H9 (cell line): ENCODE measurements around the gene ADGRL3. TPM values are rescaled to one million over a fixed set of nuclear protein-coding genes. Genes with fewer than 3 reads are reported as not detected.

Source experiments
- DNase-seq: peaks from one replicate; pipeline ENCODE4 v3.0.0-alpha.2; 2017
- H2AFZ ChIP-seq: one replicate; pipeline ENCODE4 v1.6.1; 2013; ENCODE audit warnings: mild to moderate bottlenecking, low read length, control low read depth, moderate library complexity
- H2AK5ac ChIP-seq: 2 replicates; pipeline ENCODE4 v1.6.1; 2013; ENCODE audit warnings: low read length, control low read depth, mixed read lengths; ENCODE audit not compliant: insufficient read length
- H2BK120ac ChIP-seq: one replicate; pipeline ENCODE4 v1.6.1; 2013; ENCODE audit warnings: low read depth, mild to moderate bottlenecking, low read length, control low read depth, inconsistent platforms; ENCODE audit not compliant: poor library complexity, severe bottlenecking
- H2BK12ac ChIP-seq: 2 replicates; pipeline ENCODE4 v1.6.1; 2013; ENCODE audit warnings: low read length, control low read depth, mixed read lengths, low read depth; ENCODE audit not compliant: insufficient read length
- H2BK15ac ChIP-seq: 2 replicates; pipeline ENCODE4 v1.6.1; 2013; ENCODE audit warnings: low read depth, low read length, control low read depth
- H2BK20ac ChIP-seq: one replicate; pipeline ENCODE4 v1.6.1; 2013; ENCODE audit warnings: low read depth, mild to moderate bottlenecking, low read length, control low read depth, inconsistent platforms; ENCODE audit not compliant: poor library complexity, severe bottlenecking
- H2BK5ac ChIP-seq: 2 replicates; pipeline ENCODE4 v1.6.1; 2013; ENCODE audit warnings: low read length, control low read depth, mixed read lengths; ENCODE audit not compliant: insufficient read length
- H3K14ac ChIP-seq: 2 replicates; pipeline ENCODE4 v1.6.1; 2013; ENCODE audit warnings: low read length, control low read depth; ENCODE audit not compliant: insufficient read depth
- H3K18ac ChIP-seq: 2 replicates; pipeline ENCODE4 v1.6.1; 2013; ENCODE audit warnings: low read depth, mild to moderate bottlenecking, mixed read lengths, low read length, control low read depth; ENCODE audit not compliant: insufficient read length
- H3K23ac ChIP-seq: 2 replicates; pipeline ENCODE4 v1.6.1; 2013; ENCODE audit warnings: low read length, control low read depth, mixed read lengths, low read depth; ENCODE audit not compliant: insufficient read length
- H3K23me2 ChIP-seq: 2 replicates; pipeline ENCODE4 v1.6.1; 2013; ENCODE audit warnings: low read depth, mild to moderate bottlenecking, mixed read lengths, low read length, control low read depth; ENCODE audit not compliant: insufficient read length, poor library complexity, severe bottlenecking
- H3K27ac ChIP-seq: 2 replicates; pipeline ENCODE4 v1.5.1; 2013; ENCODE audit warnings: low read length, control low read depth, mixed read lengths, low read depth; ENCODE audit not compliant: insufficient read length
- H3K27me3 ChIP-seq: 2 replicates; pipeline ENCODE4 v1.6.1; 2013; ENCODE audit warnings: low read length, control low read depth, inconsistent platforms; ENCODE audit not compliant: insufficient read depth
- H3K4ac ChIP-seq: 2 replicates; pipeline ENCODE4 v1.6.1; 2013; ENCODE audit warnings: low read depth, mild to moderate bottlenecking, control low read depth, inconsistent platforms, low read length, moderate library complexity
- H3K4me1 ChIP-seq: 2 replicates; pipeline ENCODE4 v1.6.1; 2013; ENCODE audit warnings: low read length, control low read depth, inconsistent platforms; ENCODE audit not compliant: insufficient read depth
- H3K4me2 ChIP-seq: 2 replicates; pipeline ENCODE4 v1.6.1; 2013; ENCODE audit warnings: low read length, control low read depth, mixed read lengths; ENCODE audit not compliant: insufficient read length, insufficient read depth
- H3K56ac ChIP-seq: 2 replicates; pipeline ENCODE4 v1.6.1; 2013; ENCODE audit warnings: low read depth, mild to moderate bottlenecking, mixed read lengths, low read length, control low read depth; ENCODE audit not compliant: insufficient read length
- H3K79me1 ChIP-seq: 2 replicates; pipeline ENCODE4 v1.6.1; 2013; ENCODE audit warnings: low read depth, mild to moderate bottlenecking, moderate library complexity, low read length, control low read depth, inconsistent platforms; ENCODE audit not compliant: insufficient read depth, poor library complexity, severe bottlenecking
- H3K79me2 ChIP-seq: 2 replicates; pipeline ENCODE4 v1.6.1; 2013; ENCODE audit warnings: low read length, control low read depth, inconsistent platforms; ENCODE audit not compliant: insufficient read depth
- H3K9ac ChIP-seq: 2 replicates; pipeline ENCODE4 v1.6.1; 2013; ENCODE audit warnings: low read length, control low read depth, mixed read lengths; ENCODE audit not compliant: insufficient read length; ENCODE audit errors: extremely low read depth
- H3K9me3 ChIP-seq: one replicate; pipeline ENCODE4 v1.6.1; 2013; ENCODE audit warnings: low read depth, low read length, inconsistent platforms; ENCODE audit not compliant: control insufficient read depth
- H3T11ph ChIP-seq: one replicate; pipeline ENCODE4 v1.6.1; 2013; ENCODE audit warnings: mild to moderate bottlenecking, low read length, control low read depth, inconsistent platforms
- H4K20me1 ChIP-seq: one replicate; pipeline ENCODE4 v1.6.1; 2013; ENCODE audit not compliant: control insufficient read depth, insufficient read length, insufficient read depth
- H4K5ac ChIP-seq: 2 replicates; pipeline ENCODE4 v1.6.1; 2013; ENCODE audit warnings: low read depth, mild to moderate bottlenecking, mixed read lengths, low read length, control low read depth; ENCODE audit not compliant: insufficient read length
- H4K8ac ChIP-seq: replicated peaks from 2 replicates; pipeline ENCODE4 v1.6.1; 2013; ENCODE audit warnings: low read length, control low read depth, mixed read lengths, low read depth; ENCODE audit not compliant: insufficient read length
- H4K91ac ChIP-seq: 2 replicates; pipeline ENCODE4 v1.6.1; 2013; ENCODE audit warnings: low read depth, mild to moderate bottlenecking, moderate library complexity, mixed read lengths, low read length, control low read depth; ENCODE audit not compliant: insufficient read length
- H3K27ac Mint-ChIP-seq, 3 experiments: 2 replicates in 2 of 3; 3 replicates in 1 of 3; pipeline ENCODE4 v1.8.0; 2020 to 2021; ENCODE audit warnings: mixed read lengths in 3 of 3, mild to moderate bottlenecking in 1 of 3, moderate library complexity in 1 of 3
- H3K27me3 Mint-ChIP-seq: 2 replicates; pipeline ENCODE4 v1.8.0; 2021; ENCODE audit warnings: low read depth, mild to moderate bottlenecking, moderate library complexity, mixed read lengths
- H3K36me3 Mint-ChIP-seq, 3 experiments: 2 replicates in 2 of 3; 3 replicates in 1 of 3; pipeline ENCODE4 v1.8.0; 2020 to 2021; ENCODE audit warnings: low read depth in 3 of 3, mixed read lengths in 3 of 3; ENCODE audit not compliant: insufficient read depth in 1 of 3
- H3K4me1 Mint-ChIP-seq, 2 experiments: 2 replicates each; pipeline ENCODE4 v1.8.0; 2020; ENCODE audit warnings: mixed read lengths in 2 of 2
- H3K4me3 Mint-ChIP-seq, 2 experiments: 2 replicates in 1 of 2; 3 replicates in 1 of 2; pipeline ENCODE4 v1.8.0; 2020 to 2021; ENCODE audit warnings: mild to moderate bottlenecking in 2 of 2, mixed read lengths in 2 of 2, moderate library complexity in 1 of 2
- H3K9me3 Mint-ChIP-seq, 2 experiments: 2 replicates in 1 of 2; 3 replicates in 1 of 2; pipeline ENCODE4 v1.8.0; 2020; ENCODE audit warnings: mild to moderate bottlenecking in 2 of 2, mixed read lengths in 2 of 2, moderate library complexity in 1 of 2
- WGBS: extraction: QIAGEN DNeasy Blood & Tissue Kit; methylation state at CpG from one replicate; pipeline ENCODE4 v1.1.7; 2013; ENCODE audit warnings: missing lambda C conversion rate, low lambda C conversion rate, mixed read lengths; ENCODE audit not compliant: insufficient read length; ENCODE audit errors: extremely low coverage; 5-methylcytosine and 5-hydroxymethylcytosine counted together
- total RNA-seq: library from RNA; stranded (reverse); gene quantifications from 2 replicates; pipeline ENCODE4 v1.2.1, GENCODE V29; 2021
- TF ChIP-seq, protein P1 (sequence below): fragments of 200-600 bp; sonication (generic); conservative IDR thresholded peaks from 3 replicates; pipeline ENCODE4 v1.8.0; 2021; ENCODE audit warnings: antibody characterized with exemption, mild to moderate bottlenecking

The ADGRL3 gene
- total RNA-seq, 1 experiment from 2014 or later = 5.9 TPM

DNA sequence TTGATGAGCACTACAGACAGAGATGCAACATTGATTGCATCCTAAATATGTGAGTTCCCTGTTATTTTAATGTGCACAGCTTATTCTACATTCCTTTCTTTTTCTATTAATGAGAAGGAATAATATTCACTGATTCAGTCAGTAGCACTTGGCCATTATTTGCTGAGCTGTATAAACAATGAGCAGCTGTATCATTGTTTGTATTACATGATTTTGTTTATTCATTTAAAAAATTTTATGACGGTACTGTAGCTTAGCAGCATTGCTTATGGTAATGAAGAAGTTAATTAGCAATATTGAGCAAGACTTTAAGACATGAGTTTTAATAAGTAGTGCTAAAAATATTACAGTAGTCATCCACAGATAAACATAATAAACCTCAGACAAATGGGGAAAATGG lies 582.0 kb downstream of the ADGRL3 start:
- peaks cover 0 to 5% (median 4%) of the 10 kb centered on the region in 3 experiments; a peak in 5 of 7 replicates for H3K36me3 Mint-ChIP-seq
- H3K4ac ChIP-seq = no peak overlapping the region
- no peak overlapping the region for H2BK12ac ChIP-seq
- H3K27me3 ChIP-seq = no peaks in the 10 kb centered on the region
- no peaks in the 10 kb centered on the region for H3K27me3 Mint-ChIP-seq
- no peak overlapping the region for H4K91ac ChIP-seq
- no peak overlapping the region for H3K4me2 ChIP-seq
- H3K23ac ChIP-seq = no peak overlapping the region
- H3K9me3 ChIP-seq = no peaks in the 10 kb centered on the region
- no peaks in the 10 kb centered on the region for H3K4me1 ChIP-seq
- H3K27ac Mint-ChIP-seq = no peak overlapping the region
- peaks cover 3% of the 10 kb centered on the region in 2 experiments; a peak in 2 of 4 replicates for H3K4me1 Mint-ChIP-seq
- H4K20me1 ChIP-seq = no peaks in the 10 kb centered on the region
- no peaks in the 10 kb centered on the region; a peak in 1 of 5 replicates for H3K9me3 Mint-ChIP-seq
- no peak overlapping the region for H3K56ac ChIP-seq
- H3K27ac ChIP-seq = no peak overlapping the region
- H3K9ac ChIP-seq = no peak overlapping the region
- H2AFZ ChIP-seq = no peak overlapping the region
- no peak overlapping the region for H2BK5ac ChIP-seq
- no peak overlapping the region for H2BK20ac ChIP-seq
- TF ChIP-seq, protein P1, sequence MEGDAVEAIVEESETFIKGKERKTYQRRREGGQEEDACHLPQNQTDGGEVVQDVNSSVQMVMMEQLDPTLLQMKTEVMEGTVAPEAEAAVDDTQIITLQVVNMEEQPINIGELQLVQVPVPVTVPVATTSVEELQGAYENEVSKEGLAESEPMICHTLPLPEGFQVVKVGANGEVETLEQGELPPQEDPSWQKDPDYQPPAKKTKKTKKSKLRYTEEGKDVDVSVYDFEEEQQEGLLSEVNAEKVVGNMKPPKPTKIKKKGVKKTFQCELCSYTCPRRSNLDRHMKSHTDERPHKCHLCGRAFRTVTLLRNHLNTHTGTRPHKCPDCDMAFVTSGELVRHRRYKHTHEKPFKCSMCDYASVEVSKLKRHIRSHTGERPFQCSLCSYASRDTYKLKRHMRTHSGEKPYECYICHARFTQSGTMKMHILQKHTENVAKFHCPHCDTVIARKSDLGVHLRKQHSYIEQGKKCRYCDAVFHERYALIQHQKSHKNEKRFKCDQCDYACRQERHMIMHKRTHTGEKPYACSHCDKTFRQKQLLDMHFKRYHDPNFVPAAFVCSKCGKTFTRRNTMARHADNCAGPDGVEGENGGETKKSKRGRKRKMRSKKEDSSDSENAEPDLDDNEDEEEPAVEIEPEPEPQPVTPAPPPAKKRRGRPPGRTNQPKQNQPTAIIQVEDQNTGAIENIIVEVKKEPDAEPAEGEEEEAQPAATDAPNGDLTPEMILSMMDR = no peak
- H4K8ac ChIP-seq = no peak overlapping the region
- H3K18ac ChIP-seq = no peak overlapping the region
- WGBS = no CpG with 5 or more reads among the region's 1 CpG
- no peak overlapping the region for H3K14ac ChIP-seq
- H3K79me2 ChIP-seq = no peaks in the 10 kb centered on the region
- no peak overlapping the region for H3T11ph ChIP-seq
- H2BK120ac ChIP-seq = no peak overlapping the region
- no peaks in the 10 kb centered on the region for H3K23me2 ChIP-seq
- H2BK15ac ChIP-seq = no peak overlapping the region
- H3K79me1 ChIP-seq = no peaks in the 10 kb centered on the region
- H3K4me3 Mint-ChIP-seq = no peak overlapping the region
- DNase-seq = no peak
- H2AK5ac ChIP-seq = no peak overlapping the region
- H4K5ac ChIP-seq = no peak overlapping the region
